ENCODE data around the gene KIF21B.

The KIF21B gene

DNA sequence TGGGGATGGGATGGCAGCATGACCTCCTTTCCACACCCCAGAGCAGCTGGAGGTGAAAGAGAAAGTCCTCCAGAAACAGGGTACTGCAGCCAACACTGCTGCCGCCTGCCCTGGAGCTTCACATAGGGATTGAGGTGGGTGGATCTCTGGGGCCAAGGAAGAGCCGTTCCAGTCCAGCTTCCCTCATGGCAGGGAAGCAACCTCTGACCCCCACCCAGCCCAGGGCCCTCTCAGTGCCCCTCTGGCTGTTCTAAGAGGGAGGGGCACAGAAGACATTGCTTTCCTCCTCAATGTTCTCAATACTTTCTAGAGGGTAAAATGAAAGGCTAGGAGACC, 5.7 kb downstream of the KIF21B start:
- DNase-seq, result no peak

DNA sequence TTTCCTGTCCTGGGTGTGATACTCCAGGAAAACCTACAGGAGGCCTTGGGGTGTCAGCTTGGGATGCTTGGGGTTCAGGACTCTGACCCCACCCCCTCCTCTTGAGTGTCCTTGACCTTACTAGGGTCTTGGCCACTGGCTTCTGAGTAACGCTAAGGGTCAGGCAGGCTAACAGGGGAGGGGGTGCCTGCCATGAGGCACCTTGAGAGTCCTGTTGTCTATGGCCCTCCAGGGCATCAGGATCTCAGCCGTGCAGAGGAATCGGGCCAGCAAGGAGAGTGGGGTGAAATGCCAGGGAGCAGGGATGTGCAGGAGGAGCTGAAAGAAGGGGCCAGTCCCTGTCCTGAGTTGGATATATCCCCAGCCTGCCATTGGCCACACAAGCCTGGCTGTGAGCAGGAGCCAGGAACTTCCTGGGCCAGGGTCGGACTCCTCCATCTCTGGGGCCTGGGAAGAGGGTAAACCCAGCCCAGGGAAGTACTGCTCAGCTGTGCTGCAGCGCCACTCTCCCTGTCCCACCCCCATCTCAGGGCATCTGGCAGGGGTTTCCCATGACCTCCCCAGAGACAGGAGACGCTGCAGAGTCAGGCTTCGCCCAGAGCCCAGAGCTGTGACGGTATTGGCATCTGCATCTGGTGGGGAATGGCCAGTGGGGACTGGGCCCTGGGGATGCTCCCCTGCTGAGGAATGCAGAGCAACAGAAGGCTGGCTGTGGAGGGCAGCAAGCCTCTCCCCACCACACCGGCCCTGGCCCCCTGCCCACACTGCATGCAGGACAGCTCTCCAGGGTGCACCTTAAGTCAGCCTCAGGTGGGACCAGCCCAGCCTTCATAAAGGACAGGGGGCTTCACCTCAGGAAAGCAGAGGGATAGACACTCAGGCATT, 6.3 kb downstream of the KIF21B start:
- no peak for DNase-seq

DNA sequence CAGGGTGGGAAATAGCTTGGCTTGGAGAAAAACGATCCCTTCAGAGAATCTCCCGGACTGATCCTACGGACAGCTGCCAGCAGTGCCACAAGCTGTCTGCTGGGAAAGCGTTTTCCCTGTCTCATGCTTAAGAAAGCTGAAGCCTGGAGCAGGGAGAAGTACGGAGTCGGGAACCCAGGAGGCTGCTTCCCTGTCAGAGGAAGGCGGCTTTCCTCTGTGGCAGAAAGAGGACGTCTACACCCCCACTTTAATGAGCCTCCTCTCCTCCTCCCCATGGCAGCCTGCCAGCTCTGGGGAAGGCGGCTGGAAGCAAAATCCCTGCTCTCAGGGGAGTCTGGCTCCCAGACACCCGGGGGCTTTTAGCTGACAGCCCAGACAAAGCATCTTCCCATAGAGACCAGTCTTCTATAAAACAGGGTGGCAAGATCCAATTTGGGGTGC, 7.3 kb downstream of the KIF21B start:
- DNase-seq, result no peak

DNA sequence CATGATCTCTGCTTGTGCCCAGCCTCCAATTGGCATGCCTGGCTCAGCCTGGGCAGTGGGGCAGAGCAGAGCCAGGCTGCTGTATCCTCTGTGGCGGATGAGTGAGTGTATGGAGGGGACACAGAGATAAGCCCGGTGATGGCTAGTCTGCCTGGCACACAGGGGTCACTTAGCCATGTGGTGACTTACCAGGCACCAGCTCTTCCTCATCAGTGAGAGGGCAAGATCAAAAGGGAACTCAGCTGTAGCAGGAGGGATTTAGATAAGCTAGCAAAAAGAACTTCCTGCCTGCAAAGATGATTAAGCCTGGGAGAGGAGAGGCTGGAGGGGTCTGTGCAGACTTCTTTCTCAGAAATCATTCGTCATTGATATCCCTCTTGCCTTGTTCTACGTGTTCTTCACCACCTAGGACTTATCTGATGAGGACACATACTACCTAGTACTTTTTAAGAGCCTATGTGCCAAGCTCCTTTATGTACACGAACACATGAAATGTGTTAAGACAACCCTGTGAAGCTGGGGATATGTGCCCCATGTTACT, 7.9 kb downstream of the KIF21B start:
- DNase-seq, result no peak

GRCh38 chr1:201014816-201015200, 8.7 kb downstream of the KIF21B start:
- no peak for DNase-seq

DNA sequence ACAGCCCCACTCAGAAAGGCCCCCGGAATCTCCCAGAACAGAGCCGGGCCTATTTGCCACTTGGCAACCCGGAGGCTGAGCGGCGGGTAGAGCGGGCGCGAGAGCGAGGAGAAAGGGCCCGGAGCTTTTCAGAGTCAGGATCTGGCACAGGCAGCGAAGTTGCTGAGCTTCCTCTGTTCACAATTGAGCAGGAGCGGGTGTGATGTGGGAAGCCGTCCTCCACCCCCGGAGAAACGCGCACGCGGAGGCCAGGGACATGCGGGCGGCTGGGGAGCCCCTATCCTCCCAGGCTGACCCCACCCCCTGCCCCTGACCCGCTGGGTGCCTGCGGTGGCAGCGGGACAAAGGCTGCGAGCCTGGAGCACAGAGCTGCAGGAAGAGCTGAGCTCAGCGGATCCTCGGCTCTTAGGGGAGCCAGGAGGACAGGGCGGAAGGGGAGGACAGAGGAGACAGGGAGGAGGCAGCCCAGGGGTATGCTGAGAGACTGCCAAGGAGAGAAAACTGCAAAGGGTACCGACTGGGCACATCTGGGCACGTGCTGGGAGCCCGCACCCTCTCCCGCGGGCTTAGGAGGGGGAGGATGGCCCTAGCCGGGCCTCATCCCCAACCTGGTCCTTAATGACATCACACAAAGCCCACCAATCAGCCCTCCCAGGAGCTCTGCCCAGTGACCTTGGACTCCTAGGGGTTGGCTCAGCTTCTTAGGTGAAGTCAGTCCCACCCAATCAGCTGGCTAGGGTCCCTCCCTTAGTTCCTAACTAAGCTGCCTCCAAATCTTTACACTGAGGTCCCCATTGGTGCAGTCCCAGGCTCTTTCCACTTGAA, 9.3 kb downstream of the KIF21B start:
- no peak for DNase-seq

DNA sequence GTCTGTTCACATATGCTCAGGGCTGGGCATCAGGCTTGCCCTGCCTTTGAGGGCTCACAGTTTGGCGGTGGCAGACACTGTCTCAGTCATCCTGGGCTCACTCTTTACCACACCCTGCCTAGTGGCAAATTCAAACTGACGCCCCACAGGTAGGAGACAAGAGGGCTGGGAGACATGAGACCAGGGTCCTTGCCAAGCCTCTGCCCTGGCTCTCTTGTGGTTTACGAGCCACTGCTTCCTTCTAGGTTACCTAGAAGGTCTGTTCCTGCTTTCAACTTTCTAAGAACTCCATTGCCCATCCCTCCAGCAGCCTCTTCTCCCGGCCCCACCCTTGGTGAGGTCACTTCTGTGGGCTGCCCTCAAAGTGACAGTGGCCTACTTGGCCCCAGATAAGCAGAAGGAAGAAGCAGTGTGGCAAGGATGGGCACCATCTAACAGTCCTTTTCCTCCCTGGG, 10.5 kb downstream of the KIF21B start:
- DNase-seq, result no peak

DNA sequence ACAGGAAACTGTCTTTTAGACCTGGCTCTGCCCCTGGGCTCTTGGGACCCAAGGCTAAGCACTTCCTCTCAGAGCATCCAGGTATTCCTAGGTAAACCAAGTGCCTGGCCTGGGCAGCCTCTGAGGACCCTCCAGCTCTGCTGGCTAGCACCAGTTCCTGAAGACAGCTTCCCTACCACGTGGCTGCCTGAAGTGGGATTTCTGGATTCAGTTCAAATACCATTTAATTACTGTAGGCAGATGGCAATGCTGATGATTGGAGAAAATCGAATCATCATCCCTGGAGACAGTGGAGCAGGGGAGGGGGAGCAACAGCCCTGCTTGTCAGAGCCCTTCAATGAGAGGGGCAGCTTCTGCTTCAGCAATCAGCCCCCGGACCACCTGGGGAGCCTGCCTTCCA, 11.9 kb downstream of the KIF21B start:
- DNase-seq, result no peak

DNA sequence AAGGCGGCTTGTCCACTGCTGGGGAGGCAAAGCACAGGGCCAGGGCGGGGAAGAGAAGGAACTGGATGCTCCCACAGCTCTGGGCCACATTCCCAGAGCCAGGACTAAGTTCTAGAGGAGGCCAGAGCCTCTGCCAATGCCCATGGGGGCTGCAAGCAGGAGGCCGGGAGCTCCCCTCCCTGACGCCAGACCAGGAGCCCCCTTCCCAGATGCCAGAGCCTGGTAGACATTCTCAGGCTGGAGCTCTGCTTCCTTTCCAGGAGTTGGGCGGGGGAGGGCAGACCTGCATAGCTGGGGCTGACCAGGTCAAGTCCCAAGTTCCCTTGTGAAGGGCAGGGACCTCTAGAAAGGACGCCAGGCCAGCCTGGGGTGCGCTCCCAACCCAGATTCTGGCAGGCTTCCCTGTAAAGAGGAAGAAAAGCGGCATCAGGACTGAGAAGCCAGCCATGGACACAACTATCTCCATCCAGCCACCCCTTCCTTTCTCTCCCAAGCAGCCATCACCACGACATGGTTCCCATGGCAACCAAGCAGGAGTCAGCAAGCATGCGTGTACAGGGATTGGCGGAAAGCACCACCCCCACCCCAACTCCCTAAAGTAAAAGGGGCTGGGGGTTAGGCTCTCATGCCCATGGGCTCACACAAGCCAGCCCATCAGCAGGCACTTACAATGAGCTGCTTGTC, 13.4 kb downstream of the KIF21B start:
- no peak for DNase-seq

GRCh38 chr1:201008666-201009360, 14.7 kb downstream of the KIF21B start:
- no peak for DNase-seq

- no peak for DNase-seq
These were observed 16.0 kb downstream of the KIF21B start for GRCh38 chr1:201007481-201007880.

DNA sequence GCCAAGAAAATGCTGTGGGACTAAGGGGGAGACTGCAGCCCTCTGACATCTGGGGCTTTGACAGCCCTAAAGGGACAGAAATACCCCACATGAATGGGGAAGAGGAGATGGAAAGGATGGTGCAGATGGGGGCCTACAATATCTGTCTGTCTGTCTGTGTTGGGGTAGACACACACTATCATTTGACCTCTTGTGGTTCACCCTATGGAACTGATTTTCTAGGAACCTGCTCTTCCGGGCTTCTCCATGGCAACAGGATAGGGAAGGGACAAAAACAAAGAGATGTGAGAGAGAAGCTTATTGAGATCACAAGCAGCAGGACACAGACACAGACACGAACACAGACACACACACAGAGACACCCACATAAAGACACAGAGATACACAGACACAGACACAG, 17.1 kb downstream of the KIF21B start:
- DNase-seq, result no peak

DNA sequence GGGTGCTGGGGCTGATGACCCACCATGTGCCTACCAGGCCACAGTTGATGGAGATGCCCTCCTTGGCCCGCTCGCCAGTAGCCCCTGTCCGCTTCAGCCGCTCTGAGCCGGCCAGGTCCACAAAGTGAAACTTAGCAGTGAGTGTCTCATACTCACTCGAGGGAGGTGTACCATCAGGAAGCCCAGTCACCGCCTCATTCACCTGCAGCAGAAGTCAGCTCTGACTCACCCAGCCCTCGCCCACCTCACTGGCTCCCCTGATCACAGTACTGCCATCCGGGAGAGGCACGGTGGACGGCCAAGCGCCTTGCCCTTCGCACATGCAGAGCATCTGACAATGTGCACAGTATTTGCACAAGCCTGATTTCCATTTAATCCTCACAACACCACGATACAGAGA, 18.8 kb downstream of the KIF21B start:
- no peak for DNase-seq

DNA sequence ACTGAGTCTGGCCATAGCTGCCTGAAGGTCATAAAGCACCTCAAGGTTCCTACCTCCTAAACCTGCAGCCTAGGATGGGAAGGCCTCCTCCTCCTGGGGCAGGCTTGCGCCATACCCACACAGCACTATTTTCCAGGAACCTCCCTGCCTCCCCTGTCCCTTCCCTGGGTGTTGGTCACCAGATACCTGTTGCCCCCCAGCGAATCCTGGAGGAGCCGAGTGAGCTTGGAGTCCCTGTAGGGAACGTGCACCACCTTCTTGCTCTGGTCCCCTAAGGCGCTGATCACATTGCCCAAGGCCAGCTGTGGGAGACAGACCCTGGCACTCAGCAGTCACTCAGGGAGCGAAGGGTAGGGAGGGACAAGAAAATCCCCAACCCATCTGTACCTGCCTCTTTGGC, 19.4 kb downstream of the KIF21B start:
- DNase-seq, result no peak

DNA sequence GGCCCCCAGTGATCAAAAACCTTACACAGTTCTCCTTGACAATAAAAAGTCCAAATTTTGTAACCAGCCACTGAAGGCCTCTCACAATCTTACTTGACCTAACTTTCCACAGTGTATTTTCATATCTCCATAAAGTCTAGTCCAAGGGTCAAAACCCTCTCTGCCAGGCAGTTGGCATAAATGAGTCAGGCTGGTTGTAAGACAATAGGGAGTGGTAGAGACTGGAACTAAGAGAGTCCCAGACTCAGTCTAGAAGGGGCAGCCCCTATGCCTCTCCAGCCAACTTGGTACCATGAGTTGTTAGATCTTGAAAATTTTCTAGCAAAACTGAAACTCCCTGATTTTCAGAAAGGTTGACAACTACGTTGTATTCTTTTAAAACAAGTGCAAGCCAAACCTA, 21.0 kb downstream of the KIF21B start:
- no peak for DNase-seq

DNA sequence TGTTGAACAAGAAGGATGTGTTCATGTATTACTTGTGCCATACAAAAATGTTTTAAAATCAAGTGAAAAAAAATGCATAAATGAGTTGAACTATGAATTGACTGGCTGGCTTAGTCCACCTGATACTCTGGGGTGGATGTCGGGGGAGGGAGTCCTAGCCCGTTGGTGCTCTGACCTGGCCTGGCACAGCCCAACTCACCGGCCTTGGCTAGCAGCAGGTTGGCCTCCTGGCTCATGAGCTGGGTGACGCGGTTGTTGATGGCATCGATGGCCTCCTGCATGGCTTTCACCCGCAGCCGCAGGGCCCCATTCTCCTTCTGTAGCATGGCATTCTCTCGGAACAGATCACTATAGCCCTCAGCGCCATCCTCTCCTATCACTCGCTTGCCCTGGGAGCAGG, 21.6 kb downstream of the KIF21B start:
- no peak for DNase-seq

DNA sequence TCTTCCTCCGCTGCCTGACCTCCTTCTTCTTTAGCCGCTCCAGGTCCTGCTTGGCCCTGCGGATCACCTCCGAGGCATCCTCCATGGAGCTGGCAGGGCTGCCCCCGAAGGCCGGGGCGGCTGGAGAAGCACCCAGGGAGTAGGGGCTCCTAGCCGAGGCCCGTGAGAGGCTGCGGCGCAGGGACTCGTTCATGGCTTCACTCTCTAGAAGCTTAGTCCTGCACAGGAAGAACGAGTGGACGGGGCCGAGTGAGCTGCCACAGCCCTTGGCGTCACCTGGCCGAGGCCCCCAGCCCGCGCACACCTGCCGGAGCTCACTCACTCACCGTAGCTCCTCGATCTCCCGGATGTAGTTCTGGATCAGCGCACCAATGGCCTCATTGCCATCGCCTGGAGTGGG, 23.1 kb downstream of the KIF21B start:
- no peak for DNase-seq

DNA sequence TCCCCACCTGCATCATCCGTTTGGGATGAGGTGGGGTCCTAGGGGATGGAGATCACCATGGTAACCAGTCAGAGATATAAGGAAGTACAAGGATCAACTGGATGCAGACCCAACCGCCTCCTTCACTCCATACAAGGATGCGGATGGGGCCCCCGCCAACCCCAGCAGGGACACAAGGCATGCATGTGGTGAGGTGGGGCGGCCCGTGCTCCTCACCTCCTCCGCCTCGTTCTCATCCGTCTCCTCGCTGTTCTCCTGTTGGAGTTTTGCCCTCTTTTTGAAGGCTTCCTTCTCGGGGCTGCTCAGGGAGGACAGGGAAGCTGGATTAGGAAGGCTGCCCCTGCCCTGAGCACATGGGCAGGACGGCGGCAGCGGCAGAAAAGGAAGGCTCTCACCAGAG, 23.8 kb downstream of the KIF21B start:
- no peak for DNase-seq

DNA sequence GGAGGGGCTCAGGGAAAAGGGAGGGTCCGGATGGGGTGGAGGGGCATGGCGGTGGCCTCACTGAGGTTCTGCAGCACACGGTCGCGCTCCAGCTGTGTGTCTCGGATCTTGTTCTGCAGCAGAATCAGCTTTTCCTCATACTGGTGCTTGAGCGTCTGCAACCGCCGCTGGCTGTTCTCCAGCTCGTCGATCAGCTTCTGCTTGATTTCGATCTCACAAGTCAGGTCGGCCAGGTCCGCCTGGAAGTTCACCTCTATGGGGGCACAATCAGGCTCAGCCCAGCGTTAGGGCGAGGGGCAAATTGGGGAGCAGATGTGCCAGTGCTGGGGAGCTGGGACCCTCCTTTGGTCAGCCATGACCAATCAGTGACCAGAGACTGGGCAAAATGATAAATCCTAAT, 25.2 kb downstream of the KIF21B start:
- no peak for DNase-seq

DNA sequence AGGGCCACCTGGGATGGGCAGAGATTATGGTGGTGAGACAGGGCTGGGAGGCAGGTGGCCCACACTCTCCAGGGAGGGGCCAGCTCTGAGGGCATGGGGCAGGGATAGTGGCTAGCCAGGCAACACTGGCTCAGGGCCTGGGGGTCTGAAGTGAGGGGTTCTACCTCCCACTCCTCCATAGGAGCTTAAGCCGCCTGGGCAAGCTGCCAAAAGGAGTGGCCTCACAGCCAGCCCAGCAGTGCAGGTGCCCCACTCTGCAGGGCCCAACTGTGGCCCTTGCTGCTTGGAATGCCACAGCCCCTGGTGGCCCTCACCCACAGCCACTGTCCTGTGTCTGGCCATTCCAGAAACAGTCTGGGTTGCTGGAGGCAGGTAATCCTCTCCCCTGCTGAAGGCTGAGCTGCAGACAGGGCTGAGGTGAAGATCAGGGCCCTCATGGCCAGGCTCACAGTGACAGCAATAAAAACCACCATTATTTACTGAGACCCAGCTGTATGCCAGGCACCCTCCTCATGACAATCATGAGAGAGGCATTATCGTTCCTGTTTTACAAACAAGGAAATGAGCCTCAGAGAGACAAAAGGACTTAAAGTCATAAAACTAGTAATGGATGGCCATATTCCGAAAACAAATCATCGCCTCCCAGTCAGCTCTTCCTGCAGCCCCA, 31.0 kb downstream of the KIF21B start:
- no peak for DNase-seq

GRCh38 chr1:200991097-200991614, 32.4 kb downstream of the KIF21B start:
- no peak for DNase-seq

DNA sequence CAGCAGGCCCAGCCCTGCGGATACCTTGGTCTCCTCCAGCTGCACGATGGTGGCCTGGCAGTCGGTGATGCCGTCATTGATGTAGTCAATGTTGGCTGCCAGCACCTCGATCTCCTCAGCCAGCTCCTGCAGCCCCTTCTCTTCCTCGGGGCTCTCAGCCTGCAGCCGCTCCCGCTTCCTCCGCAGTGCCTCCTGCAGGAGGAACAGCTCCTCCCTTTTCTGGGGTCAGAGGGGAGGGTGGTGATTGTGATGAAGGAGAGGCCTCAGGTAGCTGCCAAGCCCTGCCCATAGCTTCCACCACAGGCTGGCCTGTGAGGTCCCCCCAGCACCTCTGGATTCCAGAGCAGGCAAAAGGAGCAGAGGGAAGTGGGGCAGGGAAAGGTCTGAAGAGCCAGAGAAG, 33.4 kb downstream of the KIF21B start:
- no peak for DNase-seq
